IMR-90 (cell line): ENCODE measurements around the gene AP5B1. TPM values are rescaled to one million over a fixed set of nuclear protein-coding genes. Genes with fewer than 3 reads are reported as not detected.

Source experiments
- ATAC-seq: fragments of 200-7000 bp; cut with Tn5 transposase; 2 replicates; pipeline ENCODE4 v1.9.1; 2020; ENCODE audit warnings: low read depth, mild to moderate bottlenecking, moderate library complexity
- BruUV-seq: library from RNA; stranded (reverse); fragments of 400-500 nt; replicated peaks from 2 replicates; lab custom pipeline; 2021; lab: Mats Ljungman, UMichigan
- CTCF ChIA-PET: fragments of 300-600 bp; formaldehyde crosslinking; extraction: SDS; loops from one replicate; lab custom pipeline; 2021; ENCODE audit warnings: antibody characterized with exemption; lab: Yijun Ruan, JAX
- POLR2A ChIA-PET: fragments of 300-600 bp; sonication (Branson Sonifier 250); formaldehyde crosslinking; loops from one replicate; lab custom pipeline; 2022; ENCODE audit warnings: antibody characterized with exemption; ENCODE audit not compliant: unreplicated experiment; lab: Charles Lee
- DNase-seq: peaks from one replicate; pipeline ENCODE4 v3.0.0; 2013
- H2AFZ ChIP-seq: replicated peaks from 2 replicates; pipeline ENCODE3; 2013; ENCODE audit warnings: low read length, mild to moderate bottlenecking; ENCODE audit not compliant: poor library complexity
- H2AK5ac ChIP-seq: 2 replicates; pipeline ENCODE4 v1.6.1; 2013; ENCODE audit warnings: low read depth, low read length, inconsistent platforms
- H2AK9ac ChIP-seq: replicated peaks from 2 replicates; pipeline ENCODE3; 2013; ENCODE audit warnings: mild to moderate bottlenecking, low read depth, low read length, moderate library complexity; ENCODE audit not compliant: poor library complexity
- H2BK120ac ChIP-seq: 2 replicates; pipeline ENCODE4 v1.6.1; 2013; ENCODE audit warnings: low read depth, low read length, inconsistent platforms
- H2BK15ac ChIP-seq: 3 replicates; pipeline ENCODE4 v1.6.1; 2013; ENCODE audit warnings: low read depth, low read length, inconsistent platforms
- H2BK20ac ChIP-seq: 2 replicates; pipeline ENCODE4 v1.6.1; 2013; ENCODE audit warnings: low read depth, mild to moderate bottlenecking, inconsistent platforms, low read length, moderate library complexity
- H2BK5ac ChIP-seq: 2 replicates; pipeline ENCODE4 v1.6.1; 2013; ENCODE audit warnings: mild to moderate bottlenecking, low read depth, low read length, inconsistent platforms; ENCODE audit not compliant: poor library complexity, severe bottlenecking
- H3K14ac ChIP-seq: replicated peaks from 2 replicates; pipeline ENCODE4 v1.6.1; 2013; ENCODE audit warnings: low read depth, low read length, inconsistent platforms
- H3K18ac ChIP-seq: 2 replicates; pipeline ENCODE4 v1.6.1; 2013; ENCODE audit warnings: low read depth, low read length, control low read depth
- H3K23ac ChIP-seq: 2 replicates; pipeline ENCODE4 v1.6.1; 2013; ENCODE audit warnings: low read depth, low read length, inconsistent platforms
- H3K27ac ChIP-seq: 2 replicates; pipeline ENCODE4 v1.5.1; 2013; ENCODE audit warnings: mild to moderate bottlenecking, control low read depth, low read length; ENCODE audit not compliant: insufficient read depth
- H3K27me3 ChIP-seq: 2 replicates; pipeline ENCODE4 v1.6.1; 2013; ENCODE audit warnings: low read length; ENCODE audit not compliant: control insufficient read depth, insufficient read depth
- H3K36me3 ChIP-seq: 2 replicates; pipeline ENCODE4 v1.6.1; 2013; ENCODE audit warnings: low read length, mixed read lengths; ENCODE audit not compliant: control insufficient read depth, insufficient read depth
- H3K4ac ChIP-seq: 2 replicates; pipeline ENCODE4 v1.6.1; 2013; ENCODE audit warnings: low read depth, low read length, inconsistent platforms
- H3K4me1 ChIP-seq: 2 replicates; pipeline ENCODE4 v1.6.1; 2013; ENCODE audit warnings: low read length, mixed read lengths; ENCODE audit not compliant: control insufficient read depth, insufficient read depth
- H3K4me2 ChIP-seq: 2 replicates; pipeline ENCODE4 v1.6.1; 2013; ENCODE audit warnings: low read depth, mild to moderate bottlenecking, control low read depth, low read length, moderate library complexity
- H3K4me3 ChIP-seq: 2 replicates; pipeline ENCODE4 v1.5.1; 2013; ENCODE audit warnings: low read depth, mild to moderate bottlenecking, control low read depth, low read length, moderate library complexity; ENCODE audit not compliant: insufficient read depth
- H3K56ac ChIP-seq: 2 replicates; pipeline ENCODE4 v1.6.1; 2013; ENCODE audit warnings: low read length, inconsistent platforms; ENCODE audit not compliant: insufficient read depth; ENCODE audit errors: extremely low read depth
- H3K79me1 ChIP-seq, 2 experiments: 2 replicates each; pipeline ENCODE4 v1.6.1; 2013; ENCODE audit warnings: low read length in 2 of 2, inconsistent platforms in 1 of 2, low read depth in 1 of 2
- H3K9ac ChIP-seq: 2 replicates; pipeline ENCODE4 v1.6.1; 2013; ENCODE audit warnings: low read depth, low read length, control low read depth
- H3K9me1 ChIP-seq: 2 replicates; pipeline ENCODE4 v1.6.1; 2013; ENCODE audit warnings: low read length, inconsistent platforms; ENCODE audit not compliant: insufficient read depth
- H3K9me3 ChIP-seq: 2 replicates; pipeline ENCODE4 v1.6.1; 2013; ENCODE audit warnings: low read length; ENCODE audit not compliant: control insufficient read depth, insufficient read depth
- H4K20me1 ChIP-seq: 2 replicates; pipeline ENCODE4 v1.6.1; 2013; ENCODE audit warnings: low read length, inconsistent platforms; ENCODE audit not compliant: insufficient read depth
- H4K5ac ChIP-seq: 2 replicates; pipeline ENCODE4 v1.6.1; 2013; ENCODE audit warnings: mild to moderate bottlenecking, low read depth, low read length, control low read depth
- H4K8ac ChIP-seq, 2 experiments: 2 replicates each; pipeline ENCODE4 v1.6.1; 2013; ENCODE audit warnings: low read depth in 2 of 2, low read length in 2 of 2, control low read depth in 1 of 2, inconsistent platforms in 1 of 2
- H4K91ac ChIP-seq: 2 replicates; pipeline ENCODE4 v1.6.1; 2013; ENCODE audit warnings: low read depth, low read length, inconsistent platforms; ENCODE audit not compliant: insufficient read depth
- BHLHE40 ChIP-seq: fragments of 150-350 bp; IDR thresholded peaks from 2 replicates; pipeline ENCODE4 v1.6.1; 2016; ENCODE audit warnings: mild to moderate bottlenecking, low read depth, low read length
- CEBPB ChIP-seq: IDR thresholded peaks from 2 replicates; pipeline ENCODE4 v1.6.1; 2012; ENCODE audit warnings: low read depth, low read length, improper control_type of control experiment
- CHD1 ChIP-seq: IDR thresholded peaks from 2 replicates; pipeline ENCODE4 v1.6.1; 2012; ENCODE audit warnings: low read depth, low read length, improper control_type of control experiment
- MAFK ChIP-seq: IDR thresholded peaks from 2 replicates; pipeline ENCODE4 v1.6.1; 2012; ENCODE audit warnings: low read depth, low read length, improper control_type of control experiment
- MAZ ChIP-seq: IDR thresholded peaks from 2 replicates; pipeline ENCODE4 v1.6.1; 2012; ENCODE audit warnings: low read depth, mild to moderate bottlenecking, low read length, improper control_type of control experiment, moderate library complexity, borderline replicate concordance
- MXI1 ChIP-seq: IDR thresholded peaks from 2 replicates; pipeline ENCODE4 v1.6.1; 2012; ENCODE audit warnings: low read depth, mild to moderate bottlenecking, low read length, moderate library complexity, borderline replicate concordance
- NFE2L2 ChIP-seq: fragments of 150-350 bp; IDR thresholded peaks from 2 replicates; pipeline ENCODE4 v1.6.1; 2016; ENCODE audit warnings: low read depth, mild to moderate bottlenecking, low read length
- POLR2A ChIP-seq: IDR thresholded peaks from 2 replicates; pipeline ENCODE4 v1.6.1; 2012; ENCODE audit warnings: mild to moderate bottlenecking, low read depth, low read length
- RFX5 ChIP-seq: IDR thresholded peaks from 2 replicates; pipeline ENCODE4 v1.8.0; 2012; ENCODE audit warnings: low read depth, mild to moderate bottlenecking, low read length, moderate library complexity
- SMC3 ChIP-seq: fragments of 150-350 bp; IDR thresholded peaks from 2 replicates; pipeline ENCODE4 v1.6.1; 2016; ENCODE audit warnings: low read depth, mild to moderate bottlenecking, antibody characterized with exemption, low read length, moderate library complexity
- USF2 ChIP-seq: fragments of 150-350 bp; IDR thresholded peaks from 2 replicates; pipeline ENCODE4 v1.6.1; 2017; ENCODE audit warnings: mild to moderate bottlenecking, antibody characterized with exemption, low read length, low read depth
- WGBS, 2 experiments: methylation state at CpG; one replicate each; pipeline versions ENCODE4 v1.1.5 to v1.1.7; 2013; ENCODE audit warnings: missing lambda C conversion rate in 2 of 2; ENCODE audit not compliant: insufficient read length in 1 of 2; ENCODE audit errors: extremely low coverage in 2 of 2; 5-methylcytosine and 5-hydroxymethylcytosine counted together
- dilution Hi-C: fragments of 300-500 bp; cut with HindIII; formaldehyde crosslinking; loops from one replicate; pipeline ENCODE4 v1.14.3; 2018; ENCODE audit warnings: low sequenced_read_pairs; ENCODE audit not compliant: unreplicated experiment
- in situ Hi-C: fragments of 300-500 bp; cut with MboI; formaldehyde crosslinking; loops from 3 replicates; pipeline ENCODE4 v1.14.3; 2019; ENCODE audit warnings: low sequenced_read_pairs, inconsistent platforms, mixed read lengths
- intact Hi-C: fragments of 100-400 bp; cut with micrococcal nuclease; formaldehyde crosslinking; loops from 2 replicates; pipeline ENCODE4 v1.10.0; 2022
- polyA plus RNA-seq, 3 experiments: library from polyadenylated mRNA; depleted of rRNA; stranded (reverse); fragments of >200 nt; gene quantifications; 2 replicates each; pipeline ENCODE4 v1.2.3, GENCODE V29; 2012; ENCODE audit warnings: low replicate concordance in 1 of 3
- total RNA-seq: library from RNA; depleted of rRNA; stranded (reverse); fragments of >200 nt; gene quantifications from 2 replicates; pipeline ENCODE4 v1.2.3, GENCODE V29; 2012
- TF ChIP-seq, protein P1 (sequence below): fragments of 150-350 bp; IDR thresholded peaks from 2 replicates; pipeline ENCODE4 v1.6.1; 2016; ENCODE audit warnings: low read depth, mild to moderate bottlenecking, low read length, moderate library complexity, borderline replicate concordance
- TF ChIP-seq, protein P2 (sequence below): conservative IDR thresholded peaks from 2 replicates; pipeline ENCODE4 v1.5.1; 2012; ENCODE audit warnings: mild to moderate bottlenecking, low read depth, low read length, improper control_type of control experiment

AP5B1 gene
- total and polyA plus RNA-seq, 2 of the 4 experiments (the other 2 are of a cell fraction) = 2.5 to 5.0 TPM

GRCh38 chr11:65780770-65781151 is at the start of gene AP5B1 (continued):
- TF ChIP-seq, protein P1, sequence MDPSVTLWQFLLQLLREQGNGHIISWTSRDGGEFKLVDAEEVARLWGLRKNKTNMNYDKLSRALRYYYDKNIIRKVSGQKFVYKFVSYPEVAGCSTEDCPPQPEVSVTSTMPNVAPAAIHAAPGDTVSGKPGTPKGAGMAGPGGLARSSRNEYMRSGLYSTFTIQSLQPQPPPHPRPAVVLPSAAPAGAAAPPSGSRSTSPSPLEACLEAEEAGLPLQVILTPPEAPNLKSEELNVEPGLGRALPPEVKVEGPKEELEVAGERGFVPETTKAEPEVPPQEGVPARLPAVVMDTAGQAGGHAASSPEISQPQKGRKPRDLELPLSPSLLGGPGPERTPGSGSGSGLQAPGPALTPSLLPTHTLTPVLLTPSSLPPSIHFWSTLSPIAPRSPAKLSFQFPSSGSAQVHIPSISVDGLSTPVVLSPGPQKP = no peak
- TF ChIP-seq SMC3 (no peak), MXI1 (no peak)

DNA sequence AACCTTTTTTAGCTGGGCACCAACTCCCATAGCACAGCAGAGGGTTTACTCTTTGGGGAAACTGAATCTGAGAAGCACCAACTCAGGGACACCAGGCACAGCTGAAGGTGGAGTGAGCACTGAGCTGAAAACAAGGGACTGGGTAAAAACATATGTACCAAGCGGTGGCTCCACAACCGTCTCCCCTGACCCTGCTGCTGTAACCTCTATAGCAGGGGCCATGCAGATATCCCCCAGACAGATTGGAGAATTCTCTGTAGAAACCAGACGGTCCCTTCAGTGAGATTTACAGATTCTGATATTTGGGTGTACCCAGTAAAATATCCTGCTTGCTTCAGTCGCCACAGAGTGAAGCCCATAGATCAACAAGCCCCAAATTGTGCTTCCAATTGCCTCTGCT is 48.7 kb upstream of the AP5B1 start:
- Histone ChIP-seq H3K9ac (no peak overlapping the region), H2AFZ (no peak overlapping the region), H3K27ac (no peak overlapping the region), H3K18ac (no peak overlapping the region), H3K4me3 (no peak overlapping the region), H2BK20ac (no peak overlapping the region), H3K56ac (no peak overlapping the region), H2BK5ac (no peak overlapping the region), H3K4ac (no peak overlapping the region), H3K4me1 (peaks cover 3% of the 10 kb centered on the region), H3K9me3 (no peaks in the 10 kb centered on the region), H3K4me2 (no peak overlapping the region), H3K9me1 (peaks cover 11% of the 10 kb centered on the region), H3K23ac (no peak overlapping the region), H2AK9ac (no peak overlapping the region), H4K20me1 (no peaks in the 10 kb centered on the region), H3K27me3 (peaks cover 16% of the 10 kb centered on the region), H3K36me3 (no peaks in the 10 kb centered on the region), H4K5ac (no peak overlapping the region), H2AK5ac (no peak overlapping the region), H2BK120ac (no peak overlapping the region), H3K79me1 (peaks cover 5 to 6% of the 10 kb centered on the region in 2 experiments; a peak in 2 of 4 replicates), H4K91ac (no peak overlapping the region), H4K8ac (no peak overlapping the region), H3K14ac (no peak overlapping the region), H2BK15ac (no peak overlapping the region)
- intact Hi-C loops (no loop called here), dilution Hi-C loops (no loop called here), in situ Hi-C loops (no loop called here)
- WGBS, 2 experiments = 60% methylated on average over 1 of the region's 4 CpGs; no CpG with 5 or more reads in 1 of the 2 experiments
- ChIA-PET CTCF (no interaction called here), POLR2A (no interaction called here)
- DNase-seq (no peak), ATAC-seq (no peak)
- no TSS peak for BruUV-seq
- TF ChIP-seq NFE2L2 (no peak), USF2 (no peak), MAZ (no peak), CHD1 (no peak), CEBPB (no peak), POLR2A (no peak), SMC3 (no peak), MXI1 (no peak), RFX5 (no peak), MAFK (no peak), BHLHE40 (no peak)
- TF ChIP-seq, protein P1 = no peak
- TF ChIP-seq, protein P2, sequence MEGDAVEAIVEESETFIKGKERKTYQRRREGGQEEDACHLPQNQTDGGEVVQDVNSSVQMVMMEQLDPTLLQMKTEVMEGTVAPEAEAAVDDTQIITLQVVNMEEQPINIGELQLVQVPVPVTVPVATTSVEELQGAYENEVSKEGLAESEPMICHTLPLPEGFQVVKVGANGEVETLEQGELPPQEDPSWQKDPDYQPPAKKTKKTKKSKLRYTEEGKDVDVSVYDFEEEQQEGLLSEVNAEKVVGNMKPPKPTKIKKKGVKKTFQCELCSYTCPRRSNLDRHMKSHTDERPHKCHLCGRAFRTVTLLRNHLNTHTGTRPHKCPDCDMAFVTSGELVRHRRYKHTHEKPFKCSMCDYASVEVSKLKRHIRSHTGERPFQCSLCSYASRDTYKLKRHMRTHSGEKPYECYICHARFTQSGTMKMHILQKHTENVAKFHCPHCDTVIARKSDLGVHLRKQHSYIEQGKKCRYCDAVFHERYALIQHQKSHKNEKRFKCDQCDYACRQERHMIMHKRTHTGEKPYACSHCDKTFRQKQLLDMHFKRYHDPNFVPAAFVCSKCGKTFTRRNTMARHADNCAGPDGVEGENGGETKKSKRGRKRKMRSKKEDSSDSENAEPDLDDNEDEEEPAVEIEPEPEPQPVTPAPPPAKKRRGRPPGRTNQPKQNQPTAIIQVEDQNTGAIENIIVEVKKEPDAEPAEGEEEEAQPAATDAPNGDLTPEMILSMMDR = no peak
